Vagina (tissue), 2 donors: ENCODE results near the gene LAMC1. TPM values are rescaled to one million over a fixed set of nuclear protein-coding genes. Genes with fewer than 3 reads are reported as not detected.
A peak's percentile ranks its signal among the peaks of the same experiment; 100 is the strongest.

ENCODE experiments used
- DNase-seq, 2 donors: peaks; one replicate each; pipeline ENCODE4 v3.0.0-alpha.2; 2017; ENCODE audit errors: extremely low spot score in 2 of 2
- H3K27ac ChIP-seq: fragments of 200-600 bp; sonication (generic); one replicate; pipeline ENCODE4 v1.5.1; 2019
- H3K27me3 ChIP-seq: fragments of 200-600 bp; sonication (generic); one replicate; pipeline ENCODE4 v1.5.1; 2019
- H3K36me3 ChIP-seq, 2 donors: fragments of 200-600 bp; sonication (generic); one replicate each; pipeline ENCODE4 v1.5.1; 2017 to 2019
- H3K4me1 ChIP-seq: fragments of 200-600 bp; sonication (generic); one replicate; pipeline ENCODE4 v1.5.1; 2019
- H3K4me3 ChIP-seq, 2 donors: fragments of 200-600 bp; sonication (generic); 1 replicate in 1 of 2; 2 replicates in 1 of 2; pipeline ENCODE4 v1.5.1; 2016 to 2019
- H3K9me3 ChIP-seq: fragments of 200-600 bp; sonication (generic); one replicate; pipeline ENCODE4 v1.5.1; 2019
- CTCF ChIP-seq, 3 experiments: fragments of 450-650 bp in 2 of 3; fragments of 200-600 bp in 1 of 3; sonication (generic) in 1 of 3; IDR thresholded peaks; one replicate each; pipeline ENCODE4 v1.5.1; 2017 to 2019; ENCODE audit warnings: antibody characterized with exemption in 3 of 3, mild to moderate bottlenecking in 2 of 3, moderate library complexity in 2 of 3
- POLR2A ChIP-seq, 2 donors: fragments of 450-650 bp; IDR thresholded peaks; one replicate each; pipeline ENCODE4 v1.6.1; 2017; ENCODE audit warnings: antibody characterized with exemption in 2 of 2, mild to moderate bottlenecking in 2 of 2, moderate library complexity in 2 of 2
- POLR2AphosphoS5 ChIP-seq, 2 donors: sonication (generic); formaldehyde crosslinking; IDR thresholded peaks; one replicate each; pipeline ENCODE4 v1.9.0; 2017; ENCODE audit warnings: antibody characterized with exemption in 2 of 2, mild to moderate bottlenecking in 2 of 2, low read depth in 1 of 2; ENCODE audit not compliant: insufficient read depth in 1 of 2
- intact Hi-C: fragments of 100-400 bp; cut with DNase I; formaldehyde crosslinking; loops from one replicate; pipeline ENCODE4 v1.15.1; 2023
- total RNA-seq: library from RNA; depleted of rRNA; stranded (reverse); fragments of >200 nt; gene quantifications from one replicate; pipeline ENCODE4 v1.2.3, GENCODE V29; 2016

LAMC1 gene
- total RNA-seq, 1 donor from 2014 or later: 217 TPM

DNA sequence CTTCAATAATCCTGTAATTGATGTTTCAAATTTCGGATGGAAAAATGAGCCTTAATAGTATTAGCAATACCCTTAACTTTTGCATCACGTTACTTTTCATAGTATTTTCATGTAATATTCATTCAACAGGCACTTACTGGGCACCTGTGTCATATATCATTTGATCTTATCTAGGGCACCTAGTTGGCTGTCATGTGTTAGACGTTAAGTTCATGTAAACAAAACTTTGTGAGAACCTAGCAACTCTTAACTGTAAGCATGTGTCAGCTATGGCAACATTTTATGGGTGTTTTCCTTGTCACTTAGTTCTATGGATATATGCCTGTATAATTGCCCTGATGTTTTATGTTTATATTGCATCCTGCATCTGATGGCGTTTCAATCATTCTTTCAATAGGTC is 163.6 kb downstream of the LAMC1 start:
- Histone ChIP-seq H3K36me3 (no peaks in the 10 kb centered on the region), H3K27me3 (no peaks in the 10 kb centered on the region), H3K4me3 (peak overlapping the region in 1 of 2 donors; percentile 40), H3K27ac (peak overlapping the region; percentile 52), H3K9me3 (no peaks in the 10 kb centered on the region), H3K4me1 (peaks cover 16% of the 10 kb centered on the region)
- intact Hi-C loops: no loop called here
- DNase-seq: no peak
- TF ChIP-seq CTCF (IDR thresholded peaks at IDR 0.05) (no peak), POLR2AphosphoS5 (IDR thresholded peaks at IDR 0.05; ENCODE audit: insufficient read depth in 1 of 2, low read depth in 1 of 2) (no peak), POLR2A (IDR thresholded peaks at IDR 0.05) (no peak)

DNA sequence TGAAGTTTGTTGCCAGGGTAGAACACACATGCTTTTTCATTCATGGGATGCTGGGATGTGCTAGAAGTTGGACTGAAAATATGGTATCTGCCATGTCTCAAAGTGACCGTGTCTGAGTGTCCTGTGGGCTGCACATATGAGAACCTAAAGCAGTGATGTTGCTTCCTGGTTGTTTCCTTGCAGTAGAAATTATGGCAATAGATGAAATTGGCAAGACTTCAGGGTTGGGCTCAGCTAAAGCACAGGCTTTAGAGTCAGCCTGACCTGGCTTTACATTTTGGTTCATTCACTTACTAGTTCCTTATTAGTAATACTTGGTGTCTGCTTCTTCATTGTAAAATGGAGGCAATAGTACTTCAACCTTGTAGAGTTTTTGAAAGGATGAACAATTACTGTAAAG is 165.0 kb downstream of the LAMC1 start:
- no peaks in the 10 kb centered on the region for H3K9me3 ChIP-seq
- no peaks in the 10 kb centered on the region for H3K36me3 ChIP-seq
- TF ChIP-seq POLR2A (IDR thresholded peaks at IDR 0.05) (no peak), CTCF (IDR thresholded peaks at IDR 0.05) (no peak), POLR2AphosphoS5 (IDR thresholded peaks at IDR 0.05; ENCODE audit: insufficient read depth in 1 of 2, low read depth in 1 of 2) (no peak)
- intact Hi-C loops: no loop called here
- no peaks in the 10 kb centered on the region for H3K27me3 ChIP-seq
- no peak overlapping the region for H3K27ac ChIP-seq
- H3K4me3 ChIP-seq: no peak overlapping the region
- peaks cover 16% of the 10 kb centered on the region for H3K4me1 ChIP-seq
- no peak for DNase-seq

- Histone ChIP-seq H3K27me3 (no peaks in the 10 kb centered on the region), H3K4me1 (peaks cover 6% of the 10 kb centered on the region), H3K4me3 (no peak overlapping the region), H3K36me3 (no peaks in the 10 kb centered on the region), H3K9me3 (no peaks in the 10 kb centered on the region), H3K27ac (no peak overlapping the region)
- no peak for DNase-seq
- intact Hi-C loops: no loop called here
- TF ChIP-seq POLR2AphosphoS5 (IDR thresholded peaks at IDR 0.05; ENCODE audit: insufficient read depth in 1 of 2, low read depth in 1 of 2): no peak
- TF ChIP-seq POLR2A (IDR thresholded peaks at IDR 0.05): no peak
- TF ChIP-seq CTCF (IDR thresholded peaks at IDR 0.05): no peak
These were observed 168.6 kb downstream of the LAMC1 start for GRCh38 chr1:183191833-183192232.

DNA sequence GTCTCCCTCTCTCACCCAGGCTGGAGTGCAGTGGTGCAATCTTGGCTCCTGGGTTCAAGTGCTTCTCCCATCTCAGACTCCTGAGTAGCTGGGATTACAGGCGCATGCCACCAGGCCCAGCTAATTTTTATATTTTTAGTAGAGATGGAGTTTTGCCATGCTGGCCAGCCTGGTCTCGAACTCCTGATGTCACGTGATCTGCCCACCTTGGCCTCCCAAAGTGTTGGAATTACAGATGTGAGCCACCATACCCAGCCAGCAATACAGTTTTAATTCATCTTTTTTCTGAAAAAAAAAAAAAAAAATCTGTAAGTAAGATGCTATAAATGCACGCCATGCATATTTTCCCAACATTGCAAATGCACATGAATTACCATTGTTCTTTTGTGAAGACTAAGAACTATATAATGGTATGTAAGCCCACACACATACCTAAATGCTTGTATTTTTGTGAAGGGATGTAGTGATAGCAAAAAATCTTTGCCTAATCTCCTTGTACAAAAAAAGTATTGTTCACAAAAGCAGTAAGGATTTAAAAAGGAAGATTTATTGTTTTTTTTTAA is 170.8 kb downstream of the LAMC1 start:
- Histone ChIP-seq H3K4me3 (no peak overlapping the region), H3K27me3 (no peaks in the 10 kb centered on the region), H3K36me3 (no peaks in the 10 kb centered on the region), H3K4me1 (no peaks in the 10 kb centered on the region), H3K27ac (no peak overlapping the region), H3K9me3 (no peaks in the 10 kb centered on the region)
- TF ChIP-seq CTCF (IDR thresholded peaks at IDR 0.05) (no peak), POLR2AphosphoS5 (IDR thresholded peaks at IDR 0.05; ENCODE audit: insufficient read depth in 1 of 2, low read depth in 1 of 2) (no peak), POLR2A (IDR thresholded peaks at IDR 0.05) (no peak)
- intact Hi-C loops: no loop called here
- no peak for DNase-seq

GRCh38 chr1:183194527-183195141 is 171.4 kb downstream of the LAMC1 start:
- Histone ChIP-seq H3K27me3 (no peaks in the 10 kb centered on the region), H3K4me1 (no peaks in the 10 kb centered on the region), H3K36me3 (no peaks in the 10 kb centered on the region), H3K27ac (no peak overlapping the region), H3K9me3 (no peaks in the 10 kb centered on the region), H3K4me3 (no peak overlapping the region)
- DNase-seq: no peak
- intact Hi-C loops: no loop called here
- TF ChIP-seq CTCF (IDR thresholded peaks at IDR 0.05) (no peak), POLR2AphosphoS5 (IDR thresholded peaks at IDR 0.05; ENCODE audit: insufficient read depth in 1 of 2, low read depth in 1 of 2) (no peak), POLR2A (IDR thresholded peaks at IDR 0.05) (no peak)
